Parathyroid adenoma (tissue), 2 donors: ENCODE measurements around the gene EPHA1.

Experiments used
- H2AFZ ChIP-seq: fragments of 300-600 bp; sonication (generic); one replicate; pipeline ENCODE4 v1.7.0; 2017; ENCODE audit warnings: antibody characterized with exemption, mild to moderate bottlenecking
- H3K27ac ChIP-seq: fragments of 300-600 bp; sonication (generic); one replicate; pipeline ENCODE4 v1.7.0; 2017
- H3K27me3 ChIP-seq: fragments of 300-600 bp; sonication (generic); one replicate; pipeline ENCODE4 v1.7.0; 2017; ENCODE audit warnings: low read length; ENCODE audit not compliant: control insufficient read depth, insufficient read depth
- H3K36me3 ChIP-seq: fragments of 300-600 bp; sonication (generic); one replicate; pipeline ENCODE4 v1.7.0; 2017; ENCODE audit warnings: low read length; ENCODE audit not compliant: control insufficient read depth, insufficient read depth
- H3K4me1 ChIP-seq: fragments of 300-600 bp; sonication (generic); one replicate; pipeline ENCODE4 v1.7.0; 2017; ENCODE audit warnings: control low read depth
- H3K4me2 ChIP-seq: fragments of 300-600 bp; sonication (generic); one replicate; pipeline ENCODE4 v1.7.0; 2017; ENCODE audit warnings: low read length
- H3K4me3 ChIP-seq: fragments of 300-600 bp; sonication (generic); one replicate; pipeline ENCODE4 v1.7.0; 2017; ENCODE audit warnings: low read depth, low read length
- H3K79me2 ChIP-seq: fragments of 300-600 bp; sonication (generic); one replicate; pipeline ENCODE4 v1.7.0; 2017; ENCODE audit warnings: control low read depth
- H3K9ac ChIP-seq: fragments of 300-600 bp; sonication (generic); one replicate; pipeline ENCODE4 v1.7.0; 2017; ENCODE audit warnings: mild to moderate bottlenecking
- H3K9me3 ChIP-seq: fragments of 300-600 bp; sonication (generic); one replicate; pipeline ENCODE4 v1.7.0; 2017; ENCODE audit warnings: low read length; ENCODE audit not compliant: control insufficient read depth
- CTCF ChIP-seq: fragments of 300-600 bp; sonication (generic); IDR thresholded peaks from one replicate; pipeline ENCODE4 v1.7.0; 2017; ENCODE audit warnings: antibody characterized with exemption, mild to moderate bottlenecking
- donor health status: primary hyperparathyroidism.

Gene EPHA1

GRCh38 chr7:143455491-143455890 is 46.8 kb upstream of the EPHA1 start:
- H3K4me3 ChIP-seq, result no peak overlapping the region
- no peaks in the 10 kb centered on the region for H3K79me2 ChIP-seq
- peaks cover 4% of the 10 kb centered on the region for H3K4me1 ChIP-seq
- no peak overlapping the region for H3K27ac ChIP-seq
- H3K36me3 ChIP-seq, result no peaks in the 10 kb centered on the region
- peak overlapping the region; percentile 14 for H2AFZ ChIP-seq
- H3K4me2 ChIP-seq, result no peak overlapping the region
- H3K9ac ChIP-seq, result no peak overlapping the region
- no peaks in the 10 kb centered on the region for H3K9me3 ChIP-seq
- no peaks in the 10 kb centered on the region for H3K27me3 ChIP-seq
- TF ChIP-seq CTCF, result no peak

GRCh38 chr7:143454091-143454680 is 45.5 kb upstream of the EPHA1 start:
- H3K9me3 ChIP-seq, result no peaks in the 10 kb centered on the region
- H3K4me2 ChIP-seq, result no peak overlapping the region
- H3K27me3 ChIP-seq, result no peaks in the 10 kb centered on the region
- no peak overlapping the region for H3K27ac ChIP-seq
- peak overlapping the region; percentile 9 for H2AFZ ChIP-seq
- TF ChIP-seq CTCF, result no peak
- no peaks in the 10 kb centered on the region for H3K36me3 ChIP-seq
- no peak overlapping the region for H3K9ac ChIP-seq
- H3K79me2 ChIP-seq, result no peaks in the 10 kb centered on the region
- H3K4me1 ChIP-seq, result peaks cover 4% of the 10 kb centered on the region
- no peak overlapping the region for H3K4me3 ChIP-seq

- no peak overlapping the region for H3K4me2 ChIP-seq
- no peaks in the 10 kb centered on the region for H3K79me2 ChIP-seq
- no peak overlapping the region for H3K4me3 ChIP-seq
- no peaks in the 10 kb centered on the region for H3K36me3 ChIP-seq
- peaks cover 4% of the 10 kb centered on the region for H3K4me1 ChIP-seq
- H3K27ac ChIP-seq, result no peak overlapping the region
- TF ChIP-seq CTCF, result no peak
- no peaks in the 10 kb centered on the region for H3K9me3 ChIP-seq
- no peaks in the 10 kb centered on the region for H3K27me3 ChIP-seq
- no peak overlapping the region for H2AFZ ChIP-seq
- no peak overlapping the region for H3K9ac ChIP-seq
Observed at GRCh38 chr7:143452495-143452894, 43.8 kb upstream of the EPHA1 start.

- no peak overlapping the region for H2AFZ ChIP-seq
- no peak overlapping the region for H3K4me2 ChIP-seq
- H3K9me3 ChIP-seq, result no peaks in the 10 kb centered on the region
- H3K79me2 ChIP-seq, result no peaks in the 10 kb centered on the region
- H3K9ac ChIP-seq, result no peak overlapping the region
- H3K27me3 ChIP-seq, result no peaks in the 10 kb centered on the region
- H3K4me3 ChIP-seq, result no peak overlapping the region
- H3K4me1 ChIP-seq, result peaks cover 4% of the 10 kb centered on the region
- no peaks in the 10 kb centered on the region for H3K36me3 ChIP-seq
- H3K27ac ChIP-seq, result no peak overlapping the region
- no peak for TF ChIP-seq CTCF
Observed at GRCh38 chr7:143451746-143452145, 43.1 kb upstream of the EPHA1 start.

- TF ChIP-seq CTCF, result no peak
- no peak overlapping the region for H3K9ac ChIP-seq
- H3K27me3 ChIP-seq, result no peaks in the 10 kb centered on the region
- H3K4me1 ChIP-seq, result peaks cover 4% of the 10 kb centered on the region
- H3K79me2 ChIP-seq, result no peaks in the 10 kb centered on the region
- no peak overlapping the region for H3K27ac ChIP-seq
- no peak overlapping the region for H3K4me3 ChIP-seq
- H2AFZ ChIP-seq, result no peak overlapping the region
- no peak overlapping the region for H3K4me2 ChIP-seq
- no peaks in the 10 kb centered on the region for H3K36me3 ChIP-seq
- no peaks in the 10 kb centered on the region for H3K9me3 ChIP-seq
Observed at GRCh38 chr7:143451122-143451521, 42.5 kb upstream of the EPHA1 start.
